ENCODE data around the gene CPT1A. TPM values are rescaled to one million over a fixed set of nuclear protein-coding genes. Genes with fewer than 3 reads are reported as not detected.

The CPT1A gene
- 94.2 and 214 TPM in 2 replicates for total RNA-seq

GRCh38 chr11:68841718-68842426 lies at the start of gene CPT1A:
TSS of gene CPT1A (minus strand) at chr11:68841916. CDS start at chr11:68815474, 26,442 bp downstream.

GRCh38 chr11:68751331-68751856 lies 90.3 kb downstream of the CPT1A start, which contains the start of gene TESMIN:
TSS of gene TESMIN (minus strand) at chr11:68751520. CDS start at chr11:68750660, 860 bp downstream.

Other genes with a start within 250 kb of the CPT1A start
- 0.19 TPM in 1 of 2 replicates, not detected in the other for gene GAL, start 157.4 kb downstream of the CPT1A start, total RNA-seq
- 1.5 and 2.3 TPM in 2 replicates for gene TESMIN, start 90.4 kb downstream of the CPT1A start, total RNA-seq
- gene MRPL21, start 61.9 kb upstream of the CPT1A start, total RNA-seq: 58.9 and 69.9 TPM in 2 replicates
- 7.3 and 13.5 TPM in 2 replicates for gene IGHMBP2, start 62.0 kb upstream of the CPT1A start, total RNA-seq
- gene MRGPRD, start 139.1 kb upstream of the CPT1A start, total RNA-seq: not detected in 2 replicates
- gene MRGPRF, start 171.3 kb upstream of the CPT1A start, total RNA-seq: under 0.01 and 0.06 TPM in 2 replicates
- 6.2 and 13.8 TPM in 2 replicates for gene TPCN2, start 207.0 kb upstream of the CPT1A start, total RNA-seq